Muscle layer of duodenum (tissue), 2 donors: Measurements from ENCODE around the gene SSTR1.
A peak's percentile ranks its signal among the peaks of the same experiment; 100 is the strongest.

Source experiments
- H3K27ac ChIP-seq: one replicate; pipeline ENCODE4 v1.7.0; 2013; ENCODE audit warnings: mild to moderate bottlenecking, low read length
- H3K27me3 ChIP-seq: one replicate; pipeline ENCODE4 v1.7.0; 2013; ENCODE audit warnings: low read depth, mild to moderate bottlenecking, control low read depth, low read length
- H3K36me3 ChIP-seq, 2 donors: one replicate each; pipeline ENCODE4 v1.7.0; 2013; ENCODE audit warnings: low read length in 2 of 2, control low read depth in 1 of 2, mild to moderate bottlenecking in 1 of 2; ENCODE audit not compliant: insufficient read depth in 2 of 2, control insufficient read depth in 1 of 2
- H3K4me1 ChIP-seq, 2 donors: one replicate each; pipeline ENCODE4 v1.7.0; 2013; ENCODE audit warnings: low read length in 2 of 2, mild to moderate bottlenecking in 2 of 2, control low read depth in 1 of 2, moderate library complexity in 1 of 2; ENCODE audit not compliant: insufficient read depth in 2 of 2, control insufficient read depth in 1 of 2
- H3K4me3 ChIP-seq, 2 donors: one replicate each; pipeline ENCODE4 v1.7.0; 2013; ENCODE audit warnings: low read length in 2 of 2, low read depth in 1 of 2, mild to moderate bottlenecking in 1 of 2
- H3K9me3 ChIP-seq, 2 donors: one replicate each; pipeline ENCODE4 v1.7.0; 2013; ENCODE audit warnings: low read length in 2 of 2, control low read depth in 1 of 2, mild to moderate bottlenecking in 1 of 2; ENCODE audit not compliant: control insufficient read depth in 1 of 2
- donor health status: healthy.

SSTR1 gene

GRCh38 chr14:38207736-38208617 is at the start of gene SSTR1:
TSS of gene SSTR1 (plus strand) at chr14:38207904. CDS start at chr14:38209390, 1,486 bp downstream.
- Histone ChIP-seq H3K4me3 (peak within 1 kb of the TSS; percentile 38 to 41), H3K36me3 (no peaks in the 10 kb centered on the region), H3K9me3 (peaks cover 0 to 7% of the 10 kb centered on the region in 2 donors), H3K4me1 (peaks cover 0 to 20% of the 10 kb centered on the region in 2 donors), H3K27me3 (peaks cover 6% of the 10 kb centered on the region), H3K27ac (peak within 1 kb of the TSS; percentile 65)

GRCh38 chr14:38158468-38158867 is 49.2 kb upstream of the SSTR1 start:
- H3K36me3 ChIP-seq = no peaks in the 10 kb centered on the region
- no peaks in the 10 kb centered on the region for H3K9me3 ChIP-seq
- no peaks in the 10 kb centered on the region for H3K27me3 ChIP-seq
- no peak overlapping the region for H3K27ac ChIP-seq
- H3K4me3 ChIP-seq = no peak overlapping the region
- no peaks in the 10 kb centered on the region for H3K4me1 ChIP-seq

- no peaks in the 10 kb centered on the region for H3K4me1 ChIP-seq
- no peaks in the 10 kb centered on the region for H3K9me3 ChIP-seq
- H3K27ac ChIP-seq = no peak overlapping the region
- no peaks in the 10 kb centered on the region for H3K36me3 ChIP-seq
- no peak overlapping the region for H3K4me3 ChIP-seq
- no peaks in the 10 kb centered on the region for H3K27me3 ChIP-seq
Measured at GRCh38 chr14:38168416-38168815, 39.3 kb upstream of the SSTR1 start.

GRCh38 chr14:38171197-38171596 is 36.5 kb upstream of the SSTR1 start:
- no peaks in the 10 kb centered on the region for H3K36me3 ChIP-seq
- H3K4me1 ChIP-seq = no peaks in the 10 kb centered on the region
- H3K27ac ChIP-seq = no peak overlapping the region
- no peaks in the 10 kb centered on the region for H3K9me3 ChIP-seq
- no peaks in the 10 kb centered on the region for H3K27me3 ChIP-seq
- H3K4me3 ChIP-seq = no peak overlapping the region

GRCh38 chr14:38174711-38175110 is 33.0 kb upstream of the SSTR1 start:
- Histone ChIP-seq H3K36me3 (no peaks in the 10 kb centered on the region), H3K27ac (no peak overlapping the region), H3K27me3 (no peaks in the 10 kb centered on the region), H3K4me3 (no peak overlapping the region), H3K4me1 (no peaks in the 10 kb centered on the region), H3K9me3 (no peaks in the 10 kb centered on the region)

GRCh38 chr14:38175658-38176057 is 32.0 kb upstream of the SSTR1 start:
- H3K4me1 ChIP-seq = no peaks in the 10 kb centered on the region
- H3K9me3 ChIP-seq = no peaks in the 10 kb centered on the region
- H3K27ac ChIP-seq = no peak overlapping the region
- H3K4me3 ChIP-seq = no peak overlapping the region
- H3K36me3 ChIP-seq = no peaks in the 10 kb centered on the region
- H3K27me3 ChIP-seq = no peaks in the 10 kb centered on the region

GRCh38 chr14:38176379-38176778 is 31.3 kb upstream of the SSTR1 start:
- Histone ChIP-seq H3K9me3 (no peaks in the 10 kb centered on the region), H3K27me3 (no peaks in the 10 kb centered on the region), H3K27ac (no peak overlapping the region), H3K36me3 (no peaks in the 10 kb centered on the region), H3K4me3 (no peak overlapping the region), H3K4me1 (no peaks in the 10 kb centered on the region)

- H3K27ac ChIP-seq = no peak overlapping the region
- no peaks in the 10 kb centered on the region for H3K27me3 ChIP-seq
- no peak overlapping the region for H3K4me3 ChIP-seq
- H3K9me3 ChIP-seq = no peaks in the 10 kb centered on the region
- H3K4me1 ChIP-seq = no peaks in the 10 kb centered on the region
- no peaks in the 10 kb centered on the region for H3K36me3 ChIP-seq
Measured at GRCh38 chr14:38184132-38184531, 23.6 kb upstream of the SSTR1 start.

GRCh38 chr14:38185671-38186070 is 22.0 kb upstream of the SSTR1 start:
- Histone ChIP-seq H3K4me3 (no peak overlapping the region), H3K27me3 (no peaks in the 10 kb centered on the region), H3K27ac (no peak overlapping the region), H3K9me3 (no peaks in the 10 kb centered on the region), H3K36me3 (no peaks in the 10 kb centered on the region), H3K4me1 (no peaks in the 10 kb centered on the region)

- Histone ChIP-seq H3K4me1 (no peaks in the 10 kb centered on the region), H3K27ac (no peak overlapping the region), H3K36me3 (no peaks in the 10 kb centered on the region), H3K9me3 (no peaks in the 10 kb centered on the region), H3K27me3 (no peaks in the 10 kb centered on the region), H3K4me3 (no peak overlapping the region)
Measured at GRCh38 chr14:38186216-38186615, 21.5 kb upstream of the SSTR1 start.

- H3K27ac ChIP-seq = no peak overlapping the region
- no peaks in the 10 kb centered on the region for H3K27me3 ChIP-seq
- no peaks in the 10 kb centered on the region for H3K9me3 ChIP-seq
- H3K4me1 ChIP-seq = no peaks in the 10 kb centered on the region
- H3K4me3 ChIP-seq = no peak overlapping the region
- no peaks in the 10 kb centered on the region for H3K36me3 ChIP-seq
Measured at GRCh38 chr14:38187528-38187927, 20.2 kb upstream of the SSTR1 start.
